CD4-positive, alpha-beta T cell treated with Interleukin-15 for 1 hour (primary cell): ENCODE results near the gene SMIM44.
"Not testable (repeated sequence)": the region's sequence is repeated elsewhere in the genome, so short reads cannot be mapped to it uniquely, and the experiment has no call there.

Source experiments
- DNase-seq: peaks from one replicate; pipeline ENCODE4 v3.0.0-alpha.2; 2020

SMIM44 gene

DNA sequence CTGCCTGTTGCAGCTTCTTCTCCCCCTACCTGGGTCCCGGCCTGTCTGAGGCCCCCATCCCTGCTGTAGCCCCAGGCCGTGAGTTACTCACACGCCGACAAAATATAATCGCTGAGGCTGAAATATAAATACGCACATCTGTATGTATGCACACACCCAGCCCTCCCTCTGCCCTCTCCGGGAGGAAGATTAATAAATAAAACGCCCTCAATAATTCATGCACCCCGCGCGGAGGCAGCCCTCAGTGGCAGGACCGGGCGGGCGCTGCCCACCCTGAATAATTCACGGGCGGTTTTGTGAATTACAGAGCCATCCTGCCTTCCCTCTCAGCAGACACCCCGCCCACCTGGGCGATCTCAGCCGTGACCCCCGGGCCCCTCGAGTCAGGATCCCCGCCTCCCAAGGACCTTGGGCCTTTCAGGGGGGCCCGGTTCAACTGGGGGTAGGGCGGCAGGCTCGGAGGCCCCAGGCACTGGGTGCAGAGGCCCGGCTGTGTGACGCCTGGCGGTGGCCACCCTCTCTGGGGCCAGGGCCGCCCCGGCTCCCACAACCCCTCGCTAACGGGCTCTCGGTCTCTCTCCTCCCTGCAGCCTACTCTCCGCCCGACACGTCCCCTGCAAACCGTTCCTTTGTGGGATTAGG lies 27.2 kb downstream of the SMIM44 start:
- no peak for DNase-seq

DNA sequence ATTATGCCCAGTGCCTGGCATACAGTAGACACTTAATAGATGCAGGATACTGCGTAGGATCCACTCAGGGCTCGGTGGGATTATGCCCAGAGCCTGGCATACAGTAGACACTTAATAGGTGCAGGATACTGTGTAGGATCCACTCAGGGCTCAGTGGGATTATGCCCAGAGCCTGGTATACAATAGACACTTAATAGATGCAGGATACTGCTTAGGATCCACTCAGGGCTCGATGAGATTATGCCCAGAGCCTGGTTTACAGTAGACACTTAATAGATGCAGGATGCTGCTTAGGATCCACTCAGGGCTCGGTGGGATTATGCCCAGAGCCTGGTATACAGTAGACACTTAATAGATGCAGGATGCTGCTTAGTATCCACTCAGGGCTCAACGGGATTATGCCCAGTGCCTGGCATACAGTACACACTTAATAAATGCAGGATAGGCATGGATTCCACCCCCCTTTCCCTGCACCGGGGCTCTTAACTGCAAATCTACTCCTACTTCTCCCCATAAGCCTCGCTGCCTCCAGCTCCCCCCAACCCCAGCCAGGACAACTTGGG lies 27.8 kb downstream of the SMIM44 start:
- no peak for DNase-seq

DNA sequence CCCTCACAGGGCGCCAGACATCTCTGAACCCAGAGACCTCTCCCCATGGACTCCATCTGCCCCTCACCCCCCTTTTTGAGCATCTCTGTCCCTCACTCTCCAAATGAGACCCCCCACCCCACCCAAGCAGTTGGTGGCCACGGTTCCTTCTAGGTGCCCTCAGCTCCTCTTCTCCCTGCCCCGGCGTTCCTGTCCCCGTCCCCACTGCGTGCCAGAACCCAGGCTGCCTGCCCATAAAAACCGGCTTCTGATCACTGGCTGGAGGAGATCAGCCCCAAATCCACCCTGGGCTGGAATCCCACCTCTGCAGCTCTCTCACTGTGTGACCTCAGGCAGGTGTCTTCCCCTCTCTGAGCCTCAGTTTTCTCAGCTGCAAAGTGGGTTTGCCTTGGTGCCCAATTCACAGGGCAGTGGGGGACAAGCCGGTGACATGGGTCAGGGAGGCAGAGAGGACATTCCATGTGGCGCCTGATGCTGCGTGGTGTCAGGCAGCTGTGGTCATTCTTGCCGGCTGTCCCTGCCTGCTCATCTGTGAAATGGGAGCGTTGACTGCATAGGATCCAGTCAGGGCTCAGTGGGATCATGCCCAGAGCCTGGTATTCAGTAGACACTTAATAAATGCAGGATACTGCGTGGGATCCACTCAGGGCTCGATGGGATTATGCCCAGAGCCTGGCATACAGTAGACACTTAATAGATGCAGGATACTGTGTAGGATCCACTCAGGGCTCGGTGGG lies 28.4 kb downstream of the SMIM44 start:
- DNase-seq, result no peak

DNA sequence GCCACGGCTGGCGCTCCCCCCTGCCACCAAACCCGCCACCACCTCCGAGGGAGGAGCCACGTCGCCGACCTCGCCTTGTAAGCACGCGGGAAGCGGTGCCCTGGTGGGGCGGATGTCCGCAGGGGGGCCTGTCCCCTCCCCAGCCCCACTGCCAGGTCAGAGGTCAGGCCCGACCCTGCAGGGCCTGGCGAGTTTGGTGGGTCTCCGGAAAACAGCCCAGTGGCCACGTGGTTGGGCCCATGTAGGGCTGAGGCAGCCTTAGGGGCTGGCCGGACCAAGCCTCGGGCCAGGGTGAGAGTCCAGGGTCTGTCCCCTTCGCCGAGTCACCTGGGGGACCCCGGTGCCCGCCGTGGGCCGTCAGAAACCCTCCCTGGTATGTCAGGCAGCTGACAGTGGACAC lies 29.4 kb downstream of the SMIM44 start:
- no peak for DNase-seq

DNA sequence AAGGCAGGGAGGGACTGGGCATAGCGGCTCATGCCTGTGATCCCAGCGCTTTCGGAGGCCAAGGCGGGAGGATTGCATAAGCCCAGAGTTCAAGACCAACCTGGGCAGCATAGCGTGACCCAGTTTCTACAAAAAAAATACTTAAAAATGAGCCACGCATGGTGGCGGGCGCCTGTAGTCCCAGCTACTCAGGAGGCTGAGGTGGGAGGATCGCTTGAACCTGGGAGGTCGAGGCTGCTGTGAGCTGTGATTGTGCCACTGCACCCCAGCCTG lies 30.4 kb downstream of the SMIM44 start:
- not testable (repeated sequence) for DNase-seq

DNA sequence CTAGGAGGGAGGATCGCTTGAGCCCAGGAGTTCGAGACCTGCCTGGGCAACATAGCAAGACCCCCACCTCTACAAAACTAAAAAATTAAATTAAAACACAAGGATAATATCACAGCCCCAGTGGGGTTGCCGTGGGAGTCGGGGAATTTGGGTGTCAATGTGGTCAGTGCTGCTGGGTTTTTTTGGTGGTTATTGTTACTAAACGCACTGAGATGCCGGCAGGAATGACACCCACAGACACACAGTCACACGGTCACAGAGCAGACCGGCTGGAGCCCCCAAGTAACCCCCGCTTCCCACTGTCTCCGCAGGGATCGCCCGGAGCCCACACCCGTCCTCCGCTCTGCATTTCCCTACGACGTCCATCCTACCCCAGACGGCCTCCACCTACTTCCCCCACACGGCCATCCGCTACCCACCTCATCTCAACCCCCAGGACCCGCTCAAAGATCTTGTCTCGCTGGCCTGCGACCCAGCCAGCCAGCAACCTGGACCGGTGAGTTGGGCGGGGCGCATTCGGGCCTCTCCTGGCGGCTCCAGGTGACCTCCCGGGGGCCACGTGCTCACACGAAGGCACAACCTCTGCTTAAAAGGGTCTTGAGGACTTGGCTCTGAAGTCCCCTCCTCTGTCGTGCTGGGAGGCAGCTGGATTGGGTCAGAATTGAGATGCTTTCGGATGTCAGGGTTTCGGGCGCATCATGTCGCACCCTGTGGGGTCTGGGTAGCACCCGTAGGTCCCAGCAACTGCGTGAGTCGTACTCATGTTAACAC lies 30.9 kb downstream of the SMIM44 start:
- DNase-seq, result no peak

DNA sequence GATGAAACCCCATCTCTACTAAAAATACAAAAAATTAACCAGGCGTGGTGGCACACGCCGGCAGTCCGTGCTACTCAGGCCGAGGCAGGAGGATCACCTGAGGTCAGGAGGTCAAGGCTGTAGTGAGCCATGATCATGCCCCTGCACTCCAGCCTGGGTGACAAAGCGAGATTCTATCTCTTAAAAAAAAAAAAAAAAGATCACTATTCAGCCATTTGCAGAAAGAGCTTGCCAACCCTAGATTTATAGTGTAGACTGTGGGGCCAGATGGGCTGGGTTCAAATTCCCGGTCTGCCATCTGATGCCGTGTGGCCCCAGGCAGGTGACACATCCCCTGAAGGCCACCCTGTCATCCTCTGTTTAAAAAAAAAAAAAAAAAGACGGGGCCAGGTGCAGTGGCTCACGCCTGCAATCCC lies 31.8 kb downstream of the SMIM44 start:
- no peak for DNase-seq

DNA sequence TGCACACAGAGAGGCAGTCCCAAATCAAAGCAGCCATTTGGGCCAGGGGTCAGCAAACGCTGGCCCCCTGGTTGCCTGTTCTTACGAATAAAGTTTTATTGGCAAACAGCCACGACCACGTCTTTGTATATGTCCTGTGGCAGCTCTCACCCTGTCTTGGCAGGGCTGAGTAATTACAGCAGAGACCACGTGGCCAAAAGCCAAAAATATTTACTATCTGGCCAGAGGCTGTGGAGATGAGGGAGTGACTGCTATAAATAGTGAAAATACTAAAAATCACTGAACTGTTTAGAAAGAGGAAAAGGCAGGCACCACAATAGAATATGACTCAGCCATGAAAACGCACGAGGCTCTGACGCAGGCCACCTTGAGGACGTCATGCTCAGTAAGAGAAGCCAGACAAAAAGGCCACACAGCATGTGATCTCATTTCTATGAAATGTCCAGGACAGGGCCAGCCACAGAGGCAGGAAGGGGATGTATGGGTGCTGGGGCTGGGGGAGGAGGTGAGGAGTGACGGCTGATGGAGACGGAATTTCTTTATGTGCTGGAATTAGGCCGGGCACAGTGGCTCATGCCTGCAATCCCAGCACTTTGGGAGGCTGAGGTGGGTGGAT lies 32.3 kb downstream of the SMIM44 start:
- DNase-seq, result no peak

DNA sequence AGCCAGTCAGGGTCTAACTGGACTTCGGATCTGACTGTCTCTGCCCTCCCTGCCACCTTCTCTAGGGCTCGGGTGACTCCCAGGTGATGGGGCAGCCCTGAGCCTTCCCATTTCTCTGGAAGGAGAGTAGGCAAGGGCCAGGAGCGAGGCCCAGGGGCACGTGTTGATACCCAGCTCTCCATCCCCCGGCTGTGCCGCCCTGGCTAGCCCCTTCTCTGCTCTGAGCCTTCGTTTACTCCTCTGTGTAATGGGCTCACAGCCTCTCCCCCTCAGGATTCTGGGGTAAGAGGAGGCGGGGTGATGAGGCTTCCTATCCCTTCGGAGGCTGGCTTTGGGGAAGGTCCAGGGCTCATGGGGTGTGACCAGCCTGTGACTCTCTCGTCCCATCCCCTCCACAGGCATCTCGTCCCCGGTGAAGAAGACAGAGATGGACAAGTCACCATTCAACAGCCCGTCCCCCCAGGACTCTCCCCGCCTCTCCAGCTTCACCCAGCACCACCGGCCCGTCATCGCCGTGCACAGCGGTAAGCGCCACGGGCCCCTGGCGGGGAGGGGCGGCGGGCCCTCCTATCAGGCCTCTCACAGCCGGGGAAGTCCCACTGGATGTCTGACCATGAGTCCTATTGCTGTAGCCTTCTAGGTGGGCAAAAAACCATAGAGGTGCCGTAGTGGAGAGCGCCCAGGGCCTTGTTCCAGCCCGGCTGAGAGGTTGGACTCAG lies 34.5 kb downstream of the SMIM44 start:
- DNase-seq, result no peak

DNA sequence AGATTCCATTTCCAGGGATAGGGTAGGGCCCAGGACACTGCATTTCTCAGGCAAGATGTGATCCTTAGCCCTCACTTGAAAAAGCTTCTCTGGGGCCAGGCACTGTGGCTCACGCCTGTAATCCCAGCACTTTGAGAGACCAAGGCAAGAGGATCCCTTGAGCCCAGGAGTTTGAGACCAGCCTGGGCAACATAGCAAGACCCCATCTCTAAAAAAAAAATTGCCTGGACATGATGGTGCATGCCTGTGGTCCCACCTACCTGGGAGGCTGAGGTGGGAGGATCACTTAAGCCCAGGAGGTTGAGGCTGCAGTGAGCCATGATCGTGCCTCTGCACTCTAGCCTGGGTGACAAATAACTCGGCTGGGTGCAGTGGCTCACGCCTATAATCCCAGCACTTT lies 36.6 kb downstream of the SMIM44 start:
- not testable (repeated sequence) for DNase-seq

DNA sequence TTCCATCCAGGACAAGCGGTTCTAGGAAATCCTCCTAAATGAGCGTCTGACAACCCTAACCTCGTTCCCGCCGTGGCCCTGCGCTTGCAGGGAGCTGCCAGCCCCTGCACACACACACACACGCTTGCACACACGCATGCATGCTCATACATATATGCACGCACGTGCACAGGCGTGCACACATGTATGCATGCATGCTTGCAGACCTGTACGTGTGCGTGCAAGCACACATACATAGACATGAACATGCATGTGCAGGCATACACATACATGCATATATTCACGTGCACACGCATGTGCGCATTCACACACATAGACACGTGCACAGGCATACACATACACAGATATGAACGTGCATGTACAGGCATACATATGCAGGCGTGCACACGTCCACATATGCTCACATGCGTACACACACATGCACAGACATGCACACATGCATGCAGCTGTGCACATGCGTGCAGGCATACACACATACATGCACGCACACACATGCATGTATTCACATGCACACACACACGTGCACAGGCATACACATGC lies 38.5 kb downstream of the SMIM44 start:
- DNase-seq, result no peak

DNA sequence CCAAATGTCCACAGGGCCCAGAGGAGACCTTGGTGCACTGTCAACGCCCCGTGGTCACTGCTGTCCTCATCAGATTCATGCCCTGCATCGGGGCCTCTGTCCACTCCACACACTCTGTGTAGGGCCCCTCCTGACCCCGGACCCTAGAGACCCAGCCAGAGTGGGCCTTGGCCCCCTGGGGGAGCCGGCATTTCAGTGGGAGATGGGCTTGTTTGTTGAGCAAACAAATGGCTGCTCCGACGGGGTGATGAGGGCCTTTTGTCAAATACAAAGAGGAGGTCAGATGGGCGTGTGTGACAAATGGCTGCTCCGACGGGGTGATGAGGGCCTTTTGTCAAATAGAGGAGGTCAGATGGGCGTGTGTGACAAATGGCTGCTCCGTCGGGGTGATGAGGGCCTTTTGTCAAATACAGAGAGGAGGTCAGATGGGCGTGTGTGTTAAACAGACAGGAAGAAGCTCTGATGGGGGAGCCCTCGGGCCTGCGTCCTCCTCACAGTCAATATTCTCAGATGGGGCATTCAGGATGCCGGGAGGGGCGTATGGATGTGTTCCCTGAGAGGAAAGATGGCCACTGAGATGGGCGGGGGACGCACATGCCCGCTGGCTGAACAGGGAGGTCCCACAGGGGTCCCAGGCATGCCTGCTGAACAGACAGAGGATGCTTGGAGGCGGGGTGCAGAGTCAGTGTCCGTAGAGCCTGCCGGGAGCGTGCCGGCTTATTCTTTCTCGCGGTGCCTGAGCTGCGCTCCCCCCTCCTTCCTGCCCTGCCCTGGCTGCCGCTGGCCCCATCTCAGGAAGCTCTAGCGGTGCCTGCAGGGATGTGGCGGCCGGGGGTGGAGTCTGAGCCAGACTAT lies 39.2 kb downstream of the SMIM44 start:
- no peak for DNase-seq

DNA sequence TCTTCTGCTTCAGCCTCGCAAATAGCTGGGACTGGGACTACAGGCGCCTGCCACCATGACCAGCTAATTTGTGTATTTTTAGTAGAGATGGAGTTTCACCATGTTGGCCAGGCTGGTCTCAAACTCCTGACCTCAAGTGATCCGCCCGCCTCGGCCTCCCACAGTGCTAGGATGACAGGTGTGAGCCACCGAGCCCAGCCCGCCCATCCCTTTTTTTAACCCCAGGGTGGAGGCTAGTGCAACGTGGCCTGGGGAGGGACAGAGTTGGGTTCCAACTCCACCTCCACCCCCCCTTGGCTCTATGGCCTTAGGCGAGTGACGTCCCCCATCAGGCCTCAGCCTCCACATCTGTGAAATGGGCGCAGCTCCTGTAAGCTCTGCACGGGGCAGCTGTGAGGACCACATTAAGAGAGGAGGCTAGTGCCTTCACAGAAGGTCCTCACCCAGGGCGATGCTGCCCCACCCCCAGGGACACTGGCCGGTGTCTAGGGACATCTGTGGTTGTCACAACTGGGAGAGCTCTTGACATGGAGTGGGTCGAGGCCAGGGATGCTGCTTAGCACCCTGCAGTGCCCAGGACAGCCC lies 40.7 kb downstream of the SMIM44 start:
- DNase-seq, result no peak

DNA sequence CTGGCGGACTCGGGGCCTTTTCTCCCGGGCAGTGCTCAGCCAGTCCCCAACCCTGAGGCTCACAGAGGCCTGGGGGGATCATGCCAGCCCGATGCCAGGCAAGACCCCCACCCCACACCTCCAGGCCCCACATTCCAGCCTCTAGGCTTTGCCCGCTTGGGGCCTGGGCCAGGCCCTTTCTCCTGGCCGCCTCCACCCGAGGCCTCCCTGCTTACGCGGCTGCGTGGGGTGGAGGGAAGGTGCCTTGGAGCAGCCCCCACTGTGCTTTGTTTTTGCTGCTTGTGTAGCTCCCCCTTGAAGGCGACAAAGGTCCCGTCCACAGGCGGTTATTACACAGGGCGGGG lies 41.3 kb downstream of the SMIM44 start:
- no peak for DNase-seq

DNA sequence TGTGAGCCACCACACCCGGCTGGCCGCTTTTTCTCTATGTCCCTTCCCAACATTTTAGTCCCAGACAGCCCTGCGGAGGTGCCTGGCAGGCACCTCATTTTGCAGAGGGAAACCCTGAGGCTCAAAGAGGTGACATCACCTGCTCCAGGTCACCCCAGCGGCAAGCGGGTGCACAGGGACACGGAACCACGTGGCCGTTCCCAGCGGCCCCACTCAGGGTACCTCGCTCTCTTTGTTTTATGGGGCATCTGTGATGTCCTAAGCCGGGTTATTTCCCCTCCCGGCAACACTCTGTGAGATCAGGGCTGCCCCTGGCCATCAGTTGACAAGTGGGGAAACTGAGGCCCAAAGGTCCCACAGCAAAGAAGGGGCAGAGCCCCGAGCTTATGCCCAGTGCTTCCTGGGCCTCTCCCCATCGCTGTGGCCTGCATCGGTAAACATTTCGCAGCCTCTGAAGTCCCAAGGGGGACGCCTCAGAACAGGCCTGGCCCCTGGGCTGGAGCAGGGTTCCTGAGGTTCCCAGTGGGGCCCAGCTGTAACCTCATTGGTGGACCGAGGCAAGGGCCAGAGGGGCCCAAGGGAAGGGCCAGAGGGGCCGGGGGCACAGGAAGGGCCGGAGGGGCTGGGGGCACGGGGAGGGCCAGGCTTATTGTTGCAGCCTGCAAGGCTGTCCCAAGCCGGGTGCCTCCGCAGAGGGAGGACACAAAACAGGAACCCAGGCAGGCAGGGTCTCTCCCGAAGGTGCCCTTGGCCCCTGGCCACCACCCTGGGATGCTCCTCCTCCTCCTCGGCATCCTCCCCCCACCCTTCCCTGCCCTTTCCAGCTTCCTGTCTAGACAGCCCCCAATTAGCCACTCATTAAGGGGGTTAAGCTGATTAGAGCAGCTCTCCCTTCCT lies 41.9 kb downstream of the SMIM44 start:
- DNase-seq, result no peak

DNA sequence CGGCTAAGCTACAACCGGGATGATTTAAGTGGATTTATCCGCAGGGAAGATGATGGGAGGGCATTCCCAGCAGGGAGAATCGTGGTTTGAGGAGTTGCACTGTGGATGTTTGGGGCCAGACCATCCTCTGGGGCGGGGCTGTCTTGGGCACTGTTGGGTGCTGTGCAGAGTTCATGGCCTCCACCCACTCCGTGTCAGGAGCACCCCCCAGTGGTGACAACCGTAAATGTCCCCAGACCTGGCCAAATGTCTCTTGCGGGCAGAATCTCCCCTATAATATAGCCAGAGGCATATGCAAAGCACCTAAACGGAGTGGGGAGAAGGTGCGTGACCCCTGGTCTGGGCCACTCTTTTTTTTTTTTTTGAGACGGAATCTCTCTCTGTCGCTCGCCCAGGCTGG lies 43.2 kb downstream of the SMIM44 start:
- DNase-seq, result peak; percentile 54

DNA sequence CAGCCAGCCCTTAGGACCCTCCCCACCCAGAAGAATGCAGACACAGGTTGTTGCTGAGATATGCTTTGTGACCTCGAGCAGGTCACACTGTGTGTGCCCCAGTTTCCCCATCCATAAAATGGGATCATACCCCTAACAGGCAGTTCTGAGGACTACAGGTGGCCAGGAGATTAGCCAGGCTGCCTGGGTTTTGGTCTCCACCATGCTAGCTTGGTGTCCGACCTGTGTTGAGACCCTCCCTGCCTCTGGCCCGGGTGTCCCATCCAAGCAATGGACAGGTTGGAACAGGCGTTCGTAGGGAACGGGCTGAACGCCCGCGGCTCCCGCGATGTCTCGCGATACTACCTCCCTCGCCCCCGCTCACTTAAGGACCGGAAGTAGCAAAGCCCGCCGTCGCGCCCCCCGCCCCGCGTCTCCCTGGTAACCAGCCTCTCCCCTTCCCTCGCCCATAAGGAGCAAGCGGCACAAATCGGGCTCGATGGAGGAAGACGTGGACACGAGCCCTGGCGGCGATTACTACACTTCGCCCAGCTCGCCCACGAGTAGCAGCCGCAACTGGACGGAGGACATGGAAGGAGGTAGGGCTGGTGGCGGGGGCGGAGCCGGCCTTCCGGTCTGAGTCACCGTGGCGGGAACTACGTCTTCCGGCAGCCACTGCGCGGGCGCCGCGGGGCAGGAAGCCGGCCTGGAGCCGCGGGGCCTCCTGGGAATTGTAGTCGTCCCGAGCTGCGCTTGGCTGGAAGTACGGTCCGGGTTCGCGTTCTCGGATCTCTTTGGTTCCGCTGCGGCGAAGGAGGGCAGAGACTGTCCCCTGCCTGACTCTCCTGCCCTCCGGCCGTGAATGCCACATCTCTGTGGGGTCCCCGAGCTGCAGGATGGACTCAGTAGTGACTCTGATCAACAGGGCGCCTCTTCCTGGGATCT lies 48.3 kb downstream of the SMIM44 start:
- DNase-seq, result peak; percentile 95

DNA sequence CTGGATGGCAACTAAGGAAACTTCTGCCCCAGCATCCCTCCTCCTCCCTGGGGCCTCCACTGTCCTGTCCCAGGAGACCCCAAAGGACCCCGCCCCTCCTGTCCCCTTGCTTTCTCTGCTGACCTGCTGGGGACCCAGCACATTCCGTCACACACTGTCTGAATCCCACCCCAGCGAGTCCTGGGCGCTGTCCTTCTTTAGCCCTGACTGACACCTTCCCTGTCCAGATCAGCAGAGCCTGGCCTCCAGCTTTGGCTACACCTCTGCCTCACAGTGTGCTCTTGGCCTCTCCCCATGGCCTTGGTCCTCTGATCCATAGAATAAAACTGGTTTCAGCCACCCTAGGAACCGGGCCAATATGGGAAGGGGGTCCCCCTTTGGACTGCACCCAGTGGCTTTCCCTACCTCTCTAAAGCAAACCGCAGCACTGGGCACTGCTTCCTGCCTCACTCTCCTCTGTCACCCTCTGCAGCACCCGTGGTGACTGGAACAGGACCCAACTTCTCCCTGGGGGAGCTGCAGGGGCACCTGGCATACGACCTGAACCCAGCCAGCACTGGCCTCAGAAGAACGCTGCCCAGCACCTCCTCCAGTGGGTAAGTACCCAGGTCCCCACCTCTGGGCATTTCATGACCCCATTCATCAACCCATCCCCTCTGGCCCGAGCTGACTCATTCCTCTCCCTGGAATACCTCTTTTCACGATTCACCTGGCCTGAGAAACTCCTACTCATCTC lies 49.3 kb downstream of the SMIM44 start:
- no peak for DNase-seq
